Kidney (tissue), 14 donors: ENCODE measurements around the gene TNRC6A. TPM values are rescaled to one million over a fixed set of nuclear protein-coding genes. Genes with fewer than 3 reads are reported as not detected.

ENCODE experiments used
- DNase-seq, 5 donors: peaks; one replicate each; pipeline ENCODE4 v3.0.0-alpha.2; 2013 to 2020
- FAIRE-seq: peaks from 2 replicates; lab custom pipeline; 2012; peaks lifted over from hg19 to GRCh38; lab: Jason Lieb, UNC
- H3K27ac ChIP-seq, 2 donors: one replicate each; pipeline ENCODE4 v1.7.0; 2013; ENCODE audit warnings: low read depth in 2 of 2, low read length in 2 of 2, inconsistent platforms in 1 of 2
- H3K27me3 ChIP-seq: one replicate; pipeline ENCODE4 v1.7.1; 2013; ENCODE audit warnings: low read length, inconsistent platforms; ENCODE audit not compliant: control insufficient read depth, insufficient read depth
- H3K36me3 ChIP-seq, 3 donors: one replicate each; pipeline versions ENCODE4 v1.7.0 to v1.7.1; 2013; ENCODE audit warnings: low read length in 3 of 3, control low read depth in 1 of 3, inconsistent platforms in 1 of 3; ENCODE audit not compliant: insufficient read depth in 3 of 3, control insufficient read depth in 2 of 3
- H3K4me1 ChIP-seq, 3 donors: one replicate each; pipeline versions ENCODE4 v1.7.0 to v1.7.1; 2013; ENCODE audit warnings: low read length in 3 of 3, inconsistent platforms in 1 of 3, low read depth in 1 of 3; ENCODE audit not compliant: control insufficient read depth in 2 of 3, insufficient read depth in 2 of 3
- H3K4me3 ChIP-seq, 3 donors: one replicate each; pipeline versions ENCODE4 v1.7.0 to v1.8.1; 2013; ENCODE audit warnings: low read length in 3 of 3, control low read depth in 1 of 3, inconsistent platforms in 1 of 3
- H3K9ac ChIP-seq, 3 donors: one replicate each; pipeline versions ENCODE4 v1.7.0 to v1.7.1; 2013; ENCODE audit warnings: low read length in 3 of 3, control low read depth in 1 of 3, inconsistent platforms in 1 of 3
- H3K9me3 ChIP-seq, 3 donors: one replicate each; pipeline versions ENCODE4 v1.7.0 to v1.7.1; 2013; ENCODE audit warnings: low read length in 3 of 3, control low read depth in 1 of 3, inconsistent platforms in 1 of 3; ENCODE audit not compliant: control insufficient read depth in 2 of 3, insufficient read depth in 1 of 3
- CTCF ChIP-seq: IDR thresholded peaks from 3 replicates; pipeline ENCODE4 v1.5.1; 2012; ENCODE audit warnings: mild to moderate bottlenecking, moderate library complexity, borderline replicate concordance; ENCODE audit not compliant: insufficient read depth; ENCODE audit errors: extremely low read depth
- intact Hi-C: fragments of 100-400 bp; cut with DNase I; formaldehyde crosslinking; loops from one replicate; pipeline ENCODE4 v1.11.1; 2022
- polyA plus RNA-seq: library from polyadenylated mRNA; stranded (reverse); fragments of 350-450 nt; fragmentation: Illumina TruSeq; extraction: RNeasy Lipid Tissue Mini Kit (QIAGEN cat#74804); gene quantifications from one replicate; pipeline ENCODE4 v1.2.3, GENCODE V29; 2014; ENCODE audit warnings: low read depth, low replicate concordance; ENCODE audit not compliant: insufficient read depth
- total RNA-seq: library from RNA; stranded (reverse); fragmentation: NEBNext Ultra II Directional; extraction: Animal tissue kit (Norgen Biotek cat#: 25700); gene quantifications from one replicate; pipeline ENCODE4 v1.2.1, GENCODE V29; 2021
- donor health status: control.
- donor health status: control.
- donor health status: control.
- donor health status: control.
- donor health status: control.
- donor health status: DM: yes; HTN: yes; CAD: no.
- donor health status: Normal renal cell carcinoma (clear cell type).

TNRC6A gene
- total and polyA plus RNA-seq, 2 donors from 2014 or later: 8.0 to 61.9 TPM

GRCh38 chr16:24745391-24745790 is 15.9 kb downstream of the TNRC6A start:
- Histone ChIP-seq H3K9me3 (no peaks in the 10 kb centered on the region), H3K27me3 (no peaks in the 10 kb centered on the region), H3K9ac (no peak overlapping the region), H3K4me1 (peaks cover 0 to 41% (median 30%) of the 10 kb centered on the region in 3 donors), H3K36me3 (no peaks in the 10 kb centered on the region), H3K27ac (no peak overlapping the region), H3K4me3 (no peak overlapping the region)
- FAIRE-seq (no peak), DNase-seq (no peak)
- intact Hi-C loops: no loop called here
- TF ChIP-seq CTCF: no peak

- no peak for TF ChIP-seq CTCF
- intact Hi-C loops: no loop called here
- Histone ChIP-seq H3K27me3 (no peaks in the 10 kb centered on the region), H3K27ac (no peak overlapping the region), H3K4me3 (no peak overlapping the region), H3K9me3 (no peaks in the 10 kb centered on the region), H3K4me1 (peaks cover 0 to 37% (median 27%) of the 10 kb centered on the region in 3 donors), H3K36me3 (no peaks in the 10 kb centered on the region), H3K9ac (no peak overlapping the region)
- FAIRE-seq (no peak), DNase-seq (no peak)
These were observed 16.3 kb downstream of the TNRC6A start for GRCh38 chr16:24745791-24746190.

GRCh38 chr16:24747441-24747840 is 18.0 kb downstream of the TNRC6A start:
- FAIRE-seq: no peak
- no peak for TF ChIP-seq CTCF
- no peak overlapping the region for H3K9ac ChIP-seq

GRCh38 chr16:24748242-24748641 is 18.8 kb downstream of the TNRC6A start:
- no peak for TF ChIP-seq CTCF
- Histone ChIP-seq H3K9ac (no peak overlapping the region), H3K27ac (no peak overlapping the region), H3K36me3 (no peaks in the 10 kb centered on the region), H3K4me3 (no peak overlapping the region), H3K27me3 (no peaks in the 10 kb centered on the region), H3K4me1 (peaks cover 0 to 27% (median 17%) of the 10 kb centered on the region in 3 donors), H3K9me3 (no peaks in the 10 kb centered on the region)
- FAIRE-seq (no peak), DNase-seq (no peak)
- intact Hi-C loops: no loop called here

More at GRCh38 chr16:24747441-24747840, 18.0 kb downstream of the TNRC6A start:
- no peak for DNase-seq
- intact Hi-C loops: no loop called here
- Histone ChIP-seq H3K9me3 (no peaks in the 10 kb centered on the region), H3K4me3 (no peak overlapping the region), H3K36me3 (no peaks in the 10 kb centered on the region), H3K4me1 (peaks cover 0 to 27% (median 17%) of the 10 kb centered on the region in 3 donors), H3K27ac (peak overlapping the region in 1 of 2 donors; percentile 3), H3K27me3 (no peaks in the 10 kb centered on the region)
